ENCODE measurements around the gene FYTTD1. TPM values are rescaled to one million over a fixed set of nuclear protein-coding genes. Genes with fewer than 3 reads are reported as not detected.

The FYTTD1 gene
- total RNA-seq, 1 donor from 2014 or later = 67.2 TPM

DNA sequence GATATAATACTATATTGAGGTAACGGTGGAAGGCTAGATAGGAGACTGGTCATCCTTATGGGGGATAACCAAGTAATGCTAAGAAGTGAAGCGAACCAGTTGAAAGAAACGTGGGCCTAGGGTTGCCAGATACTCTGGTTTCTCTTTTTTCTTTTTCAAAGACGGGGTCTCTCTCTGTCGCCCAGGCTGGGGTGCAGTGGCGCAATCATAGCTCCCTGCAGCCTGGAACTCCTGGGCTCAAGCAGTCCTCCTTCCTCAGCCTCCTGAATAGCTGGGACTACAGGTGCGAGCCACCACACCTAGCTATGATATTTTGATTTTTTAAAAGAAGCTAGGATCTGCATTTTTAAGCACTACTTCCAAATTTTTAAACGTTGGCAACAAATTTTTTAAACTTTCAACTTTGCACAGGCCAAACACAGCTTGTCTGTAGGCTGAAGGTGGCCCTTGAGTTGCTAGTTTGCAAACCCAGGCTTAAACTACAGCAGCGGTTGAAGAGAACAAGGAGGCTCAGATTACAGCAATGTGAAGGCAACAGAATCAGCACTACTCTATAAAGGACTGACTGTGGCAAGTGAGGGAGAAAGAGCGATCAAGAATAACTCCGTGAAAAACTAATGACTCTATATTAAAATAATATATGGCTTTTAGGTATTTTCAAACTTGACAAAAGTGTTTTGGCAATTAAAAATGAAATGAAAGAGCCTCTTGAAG, 11.8 kb upstream of the FYTTD1 start:
- Mint-ChIP-seq H3K27ac (ENCODE audit: unreplicated experiment) (peak overlapping the region; percentile 85), H3K36me3 (ENCODE audit: unreplicated experiment) (no peaks in the 10 kb centered on the region), H3K9me3 (ENCODE audit: unreplicated experiment) (no peaks in the 10 kb centered on the region), H3K4me3 (ENCODE audit: unreplicated experiment) (peak overlapping the region; percentile 95), H3K27me3 (ENCODE audit: unreplicated experiment) (no peaks in the 10 kb centered on the region), H3K4me1 (ENCODE audit: unreplicated experiment) (peaks cover 27% of the 10 kb centered on the region)
- no peak for DNase-seq (ENCODE audit: extremely low spot score, unreplicated experiment)
- no peak for TF ChIP-seq CTCF (IDR thresholded peaks at IDR 0.05)

DNA sequence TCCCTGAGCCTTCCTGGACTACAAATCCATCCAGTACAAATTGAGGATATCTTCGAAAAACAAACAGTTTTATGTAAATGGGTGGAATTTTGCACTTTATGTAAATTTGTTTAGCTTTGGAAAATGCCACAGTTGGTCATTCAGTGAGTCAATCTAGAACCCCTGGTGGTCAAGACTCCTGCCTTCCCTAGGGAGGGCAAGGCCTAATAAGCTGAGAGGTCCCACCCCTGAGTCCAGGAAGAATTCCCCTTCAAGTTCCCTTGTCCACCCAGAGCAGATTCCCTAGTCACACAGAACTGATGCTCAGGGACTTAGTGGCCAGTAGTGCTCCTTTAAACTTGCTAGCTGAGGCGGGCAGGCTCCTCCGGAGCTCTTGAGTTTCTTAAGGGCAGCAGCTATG, 6.9 kb upstream of the FYTTD1 start:
- H3K36me3 Mint-ChIP-seq (ENCODE audit: unreplicated experiment) = no peaks in the 10 kb centered on the region
- DNase-seq (ENCODE audit: extremely low spot score, unreplicated experiment) = no peak

GRCh38 chr3:197746209-197746608, 3.5 kb upstream of the FYTTD1 start:
- Mint-ChIP-seq H3K4me1 (ENCODE audit: unreplicated experiment) (peaks cover 9% of the 10 kb centered on the region), H3K27me3 (ENCODE audit: unreplicated experiment) (no peaks in the 10 kb centered on the region), H3K4me3 (ENCODE audit: unreplicated experiment) (no peak overlapping the region), H3K27ac (ENCODE audit: unreplicated experiment) (no peak overlapping the region), H3K36me3 (ENCODE audit: unreplicated experiment) (no peaks in the 10 kb centered on the region), H3K9me3 (ENCODE audit: unreplicated experiment) (no peaks in the 10 kb centered on the region)
- DNase-seq (ENCODE audit: extremely low spot score, unreplicated experiment) = no peak
- no peak for TF ChIP-seq CTCF (IDR thresholded peaks at IDR 0.05)

More for the DNA sequence above, 6.9 kb upstream of the FYTTD1 start:
- H3K27ac Mint-ChIP-seq (ENCODE audit: unreplicated experiment) = no peak overlapping the region
- no peaks in the 10 kb centered on the region for H3K9me3 Mint-ChIP-seq (ENCODE audit: unreplicated experiment)
- H3K27me3 Mint-ChIP-seq (ENCODE audit: unreplicated experiment) = no peaks in the 10 kb centered on the region
- H3K4me1 Mint-ChIP-seq (ENCODE audit: unreplicated experiment) = peaks cover 4% of the 10 kb centered on the region
- no peak overlapping the region for H3K4me3 Mint-ChIP-seq (ENCODE audit: unreplicated experiment)
- TF ChIP-seq CTCF (IDR thresholded peaks at IDR 0.05) = no peak

- no peak overlapping the region for H3K4me3 Mint-ChIP-seq (ENCODE audit: unreplicated experiment)
- no peaks in the 10 kb centered on the region for H3K27me3 Mint-ChIP-seq (ENCODE audit: unreplicated experiment)
- no peak for TF ChIP-seq CTCF (IDR thresholded peaks at IDR 0.05)
- no peak overlapping the region for H3K27ac Mint-ChIP-seq (ENCODE audit: unreplicated experiment)
- H3K4me1 Mint-ChIP-seq (ENCODE audit: unreplicated experiment) = peaks cover 14% of the 10 kb centered on the region
- H3K9me3 Mint-ChIP-seq (ENCODE audit: unreplicated experiment) = no peaks in the 10 kb centered on the region
- no peak for DNase-seq (ENCODE audit: extremely low spot score, unreplicated experiment)
- H3K36me3 Mint-ChIP-seq (ENCODE audit: unreplicated experiment) = no peaks in the 10 kb centered on the region
Measured at GRCh38 chr3:197746801-197747237, 2.9 kb upstream of the FYTTD1 start.

GRCh38 chr3:197748597-197749314, 927 bp upstream of the FYTTD1 start:
- DNase-seq (ENCODE audit: extremely low spot score, unreplicated experiment) = no peak
- H3K27me3 Mint-ChIP-seq (ENCODE audit: unreplicated experiment) = no peaks in the 10 kb centered on the region
- no peaks in the 10 kb centered on the region for H3K36me3 Mint-ChIP-seq (ENCODE audit: unreplicated experiment)
- TF ChIP-seq CTCF (IDR thresholded peaks at IDR 0.05) = no peak
- peak overlapping the region; percentile 87 for H3K4me3 Mint-ChIP-seq (ENCODE audit: unreplicated experiment)
- H3K4me1 Mint-ChIP-seq (ENCODE audit: unreplicated experiment) = peaks cover 26% of the 10 kb centered on the region
- H3K27ac Mint-ChIP-seq (ENCODE audit: unreplicated experiment) = peak overlapping the region; percentile 92
- H3K9me3 Mint-ChIP-seq (ENCODE audit: unreplicated experiment) = no peaks in the 10 kb centered on the region
